GM18951 (cell line): Measurements from ENCODE around the gene KAZN.
"Not testable (repeated sequence)": the region's sequence is repeated elsewhere in the genome, so short reads cannot be mapped to it uniquely, and the experiment has no call there.

ENCODE experiments used
- POLR2A ChIP-seq: IDR thresholded peaks from 4 replicates; pipeline ENCODE4 v1.6.1; 2011; ENCODE audit warnings: mild to moderate bottlenecking; ENCODE audit not compliant: insufficient read length, insufficient read depth; ENCODE audit errors: extremely low read depth
- in situ Hi-C: fragments of 300-500 bp; cut with MboI; formaldehyde crosslinking; loops from one replicate; pipeline ENCODE4 v1.12.0; 2022; ENCODE audit warnings: low sequenced_read_pairs, mixed read lengths, inconsistent platforms; ENCODE audit not compliant: unreplicated experiment

KAZN gene

GRCh38 chr1:14572861-14573260, 25.6 kb upstream of the KAZN start:
- in situ Hi-C loops: no loop called here
- no peak for TF ChIP-seq POLR2A

GRCh38 chr1:14576155-14576554, 22.3 kb upstream of the KAZN start:
- in situ Hi-C loops: no loop called here
- TF ChIP-seq POLR2A: no peak

- no peak for TF ChIP-seq POLR2A
- in situ Hi-C loops: no loop called here
These were observed 21.2 kb upstream of the KAZN start for GRCh38 chr1:14577261-14577660.

- TF ChIP-seq POLR2A: no peak
- in situ Hi-C loops: no loop called here
These were observed 20.3 kb upstream of the KAZN start for GRCh38 chr1:14578156-14578555.

GRCh38 chr1:14580295-14580694, 18.2 kb upstream of the KAZN start:
- in situ Hi-C loops: not testable (repeated sequence)

GRCh38 chr1:14580986-14581385, 17.5 kb upstream of the KAZN start:
- no peak for TF ChIP-seq POLR2A
- in situ Hi-C loops: no loop called here

GRCh38 chr1:14583788-14584187, 14.7 kb upstream of the KAZN start:
- no peak for TF ChIP-seq POLR2A
- in situ Hi-C loops: no loop called here

- in situ Hi-C loops: no loop called here
- TF ChIP-seq POLR2A: no peak
These were observed 12.8 kb upstream of the KAZN start for GRCh38 chr1:14585728-14586127.

GRCh38 chr1:14590411-14591180, 7.9 kb upstream of the KAZN start:
- in situ Hi-C loops: no loop called here
- TF ChIP-seq POLR2A: no peak

GRCh38 chr1:14591600-14591999, 6.9 kb upstream of the KAZN start:
- TF ChIP-seq POLR2A: no peak

GRCh38 chr1:14592004-14592631, 6.4 kb upstream of the KAZN start:
- in situ Hi-C loops: no loop called here
- TF ChIP-seq POLR2A: no peak

More at GRCh38 chr1:14591600-14591999, 6.9 kb upstream of the KAZN start:
- in situ Hi-C loops: no loop called here

- in situ Hi-C loops: no loop called here
- no peak for TF ChIP-seq POLR2A
These were observed 5.2 kb upstream of the KAZN start for GRCh38 chr1:14593302-14593701.

GRCh38 chr1:14594045-14594444, 4.4 kb upstream of the KAZN start:
- no peak for TF ChIP-seq POLR2A
- in situ Hi-C loops: no loop called here

GRCh38 chr1:14596591-14596990, 1.9 kb upstream of the KAZN start:
- no peak for TF ChIP-seq POLR2A
- in situ Hi-C loops: no loop called here
